PC-9 (cell line): Measurements from ENCODE around the gene PEF1. TPM values are rescaled to one million over a fixed set of nuclear protein-coding genes. Genes with fewer than 3 reads are reported as not detected.

Experiments used
- BruUV-seq: library from RNA; stranded (reverse); fragments of 400-500 nt; replicated peaks from 2 replicates; lab custom pipeline; 2021; lab: Mats Ljungman, UMichigan
- CTCF ChIA-PET: fragments of 300-600 bp; sonication (Branson Sonifier 250); formaldehyde crosslinking; loops from one replicate; lab custom pipeline; 2022; ENCODE audit warnings: antibody characterized with exemption; lab: Charles Lee
- POLR2A ChIA-PET: fragments of 300-600 bp; sonication (Branson Sonifier 250); formaldehyde crosslinking; loops from one replicate; lab custom pipeline; 2022; ENCODE audit warnings: antibody characterized with exemption; ENCODE audit not compliant: unreplicated experiment; lab: Charles Lee
- DNase-seq, 2 experiments: peaks; one replicate each; pipeline versions ENCODE4 v3.0.0 to v3.0.0-alpha.2; 2015 to 2022; ENCODE audit warnings: mixed read lengths in 1 of 2
- H2AFZ ChIP-seq: fragments of 200-600 bp; sonication (generic); 2 replicates; pipeline ENCODE4 v1.8.1; 2017; ENCODE audit warnings: antibody characterized with exemption
- H3F3A ChIP-seq: fragments of 200-600 bp; sonication (generic); 2 replicates; pipeline ENCODE4 v1.8.1; 2017; ENCODE audit warnings: antibody characterized with exemption, mild to moderate bottlenecking, low read depth; ENCODE audit not compliant: insufficient read depth
- H3K27ac ChIP-seq: fragments of 200-600 bp; sonication (generic); 2 replicates; pipeline ENCODE4 v1.6.1; 2016; ENCODE audit warnings: mixed run types
- H3K27me3 ChIP-seq: fragments of 200-600 bp; sonication (generic); 2 replicates; pipeline ENCODE4 v1.6.1; 2016; ENCODE audit warnings: low read depth, mixed run types; ENCODE audit not compliant: insufficient read depth
- H3K36me3 ChIP-seq: fragments of 200-600 bp; sonication (generic); 2 replicates; pipeline ENCODE4 v1.6.1; 2016; ENCODE audit warnings: low read depth, mixed run types
- H3K4me1 ChIP-seq: fragments of 200-600 bp; sonication (generic); replicated peaks from 2 replicates; pipeline ENCODE4 v1.6.1; 2016; ENCODE audit warnings: mixed run types; ENCODE audit not compliant: insufficient read depth
- H3K4me2 ChIP-seq: fragments of 200-600 bp; sonication (generic); 2 replicates; pipeline ENCODE4 v1.6.1; 2017; ENCODE audit warnings: mixed run types
- H3K4me3 ChIP-seq: fragments of 200-600 bp; sonication (generic); 2 replicates; pipeline ENCODE4 v1.6.1; 2016; ENCODE audit warnings: mixed run types
- H3K79me2 ChIP-seq: fragments of 200-600 bp; sonication (generic); 2 replicates; pipeline ENCODE4 v1.6.1; 2017; ENCODE audit warnings: low read depth, mixed run types
- H3K9me2 ChIP-seq: fragments of 200-600 bp; sonication (generic); 2 replicates; pipeline ENCODE4 v1.8.1; 2017; ENCODE audit warnings: mild to moderate bottlenecking; ENCODE audit not compliant: insufficient read depth
- H3K9me3 ChIP-seq: fragments of 200-600 bp; sonication (generic); 2 replicates; pipeline ENCODE4 v1.8.1; 2016; ENCODE audit warnings: low read depth; ENCODE audit not compliant: insufficient read depth
- H4K20me1 ChIP-seq: fragments of 200-600 bp; sonication (generic); 2 replicates; pipeline ENCODE4 v1.8.1; 2017; ENCODE audit not compliant: insufficient read depth
- CTCF ChIP-seq: fragments of 200-600 bp; sonication (generic); conservative IDR thresholded peaks from 2 replicates; pipeline ENCODE4 v1.6.1; 2017; ENCODE audit warnings: mixed run types, antibody characterized with exemption, mild to moderate bottlenecking, moderate library complexity
- EZH2 ChIP-seq: fragments of 200-600 bp; sonication (generic); IDR thresholded peaks from 2 replicates; pipeline ENCODE4 v1.8.0; 2017; ENCODE audit warnings: antibody characterized with exemption, low read depth
- intact Hi-C: fragments of 100-400 bp; cut with micrococcal nuclease; formaldehyde crosslinking; loops from one replicate; pipeline ENCODE4 v1.10.0; 2022; ENCODE audit not compliant: unreplicated experiment
- total RNA-seq: library from RNA; stranded (reverse); gene quantifications from 2 replicates; pipeline ENCODE4 v1.2.3, GENCODE V29; 2021

The PEF1 gene
- total RNA-seq, 1 experiment from 2014 or later, result 40.3 TPM

GRCh38 chr1:31655756-31656155, 11.1 kb upstream of the PEF1 start:
- Histone ChIP-seq H3K79me2 (no peaks in the 10 kb centered on the region), H3K4me3 (no peak overlapping the region), H2AFZ (no peak overlapping the region), H3K27ac (no peak overlapping the region), H3K36me3 (no peaks in the 10 kb centered on the region), H3K4me1 (peaks cover 4% of the 10 kb centered on the region; the same call in 1 of the 2 replicates), H3K9me2 (no peaks in the 10 kb centered on the region), H3K27me3 (no peaks in the 10 kb centered on the region), H4K20me1 (no peaks in the 10 kb centered on the region), H3K9me3 (no peaks in the 10 kb centered on the region), H3F3A (peaks cover 10% of the 10 kb centered on the region; the same call in 1 of the 2 replicates), H3K4me2 (no peak overlapping the region)
- DNase-seq, result no peak
- ChIA-PET POLR2A (no interaction called here), CTCF (no interaction called here)
- TF ChIP-seq CTCF, result no peak
- no peak for TF ChIP-seq EZH2
- intact Hi-C loops, result no loop called here
- BruUV-seq, result no TSS peak

- no peak for DNase-seq
- no peaks in the 10 kb centered on the region for H3K36me3 ChIP-seq
- BruUV-seq, result no TSS peak
- H2AFZ ChIP-seq, result no peak overlapping the region
- H3K4me1 ChIP-seq, result peaks cover 10% of the 10 kb centered on the region; the same call in 1 of the 2 replicates
- no peaks in the 10 kb centered on the region for H3K27me3 ChIP-seq
- ChIA-PET CTCF (no interaction called here), POLR2A (interaction anchor here (0.9 kb wide), 1 partner anchor 177 kb away, joined by 5 read pairs; no protein-coding TSS in a partner anchor)
- H3F3A ChIP-seq, result peaks cover 17% of the 10 kb centered on the region; the same call in 1 of the 2 replicates
- no peak overlapping the region for H3K4me2 ChIP-seq
- TF ChIP-seq CTCF, result no peak
- TF ChIP-seq EZH2, result no peak
- intact Hi-C loops, result no loop called here
- no peaks in the 10 kb centered on the region for H4K20me1 ChIP-seq
- no peaks in the 10 kb centered on the region for H3K9me3 ChIP-seq
- no peaks in the 10 kb centered on the region for H3K79me2 ChIP-seq
- no peak overlapping the region for H3K4me3 ChIP-seq
- no peak overlapping the region for H3K27ac ChIP-seq
- H3K9me2 ChIP-seq, result no peaks in the 10 kb centered on the region
Observed at GRCh38 chr1:31655104-31655503, 10.4 kb upstream of the PEF1 start.

- ChIA-PET CTCF (no interaction called here), POLR2A (interaction anchor here (0.9 kb wide), 1 partner anchor 177 kb away, joined by 5 read pairs; no protein-coding TSS in a partner anchor)
- no peak for TF ChIP-seq CTCF
- TF ChIP-seq EZH2, result no peak
- Histone ChIP-seq H3K4me2 (no peak overlapping the region), H3K9me2 (no peaks in the 10 kb centered on the region), H4K20me1 (no peaks in the 10 kb centered on the region), H3F3A (peaks cover 18% of the 10 kb centered on the region; the same call in 1 of the 2 replicates), H3K36me3 (no peaks in the 10 kb centered on the region), H3K27ac (no peak overlapping the region), H3K4me1 (peaks cover 10% of the 10 kb centered on the region; the same call in 1 of the 2 replicates), H3K27me3 (no peaks in the 10 kb centered on the region), H3K79me2 (no peaks in the 10 kb centered on the region), H2AFZ (no peak overlapping the region), H3K9me3 (no peaks in the 10 kb centered on the region), H3K4me3 (no peak overlapping the region)
- no peak for DNase-seq
- intact Hi-C loops, result no loop called here
- BruUV-seq, result no TSS peak
Observed at GRCh38 chr1:31654474-31654776, 9.7 kb upstream of the PEF1 start.
